MV-4-11 (cell line): ENCODE data around the gene GRK4.
"Not testable (repeated sequence)": the region's sequence is repeated elsewhere in the genome, so short reads cannot be mapped to it uniquely, and the experiment has no call there.

Source experiments
- DNase-seq: peaks from one replicate; lab custom pipeline; 2025; lab: John Stamatoyannopoulos, UW

The GRK4 gene

GRCh38 chr4:2963175-2963965, at the start of gene GRK4, which contains the start of gene NOP14:
Gene GRK4 (plus strand): TSS chr4:2963571. CDS start chr4:2964071, 500 bp downstream.
Gene NOP14 (minus strand): TSS chr4:2963406. CDS start chr4:2963319, 87 bp downstream.
- DNase-seq = peak; percentile 98

DNA sequence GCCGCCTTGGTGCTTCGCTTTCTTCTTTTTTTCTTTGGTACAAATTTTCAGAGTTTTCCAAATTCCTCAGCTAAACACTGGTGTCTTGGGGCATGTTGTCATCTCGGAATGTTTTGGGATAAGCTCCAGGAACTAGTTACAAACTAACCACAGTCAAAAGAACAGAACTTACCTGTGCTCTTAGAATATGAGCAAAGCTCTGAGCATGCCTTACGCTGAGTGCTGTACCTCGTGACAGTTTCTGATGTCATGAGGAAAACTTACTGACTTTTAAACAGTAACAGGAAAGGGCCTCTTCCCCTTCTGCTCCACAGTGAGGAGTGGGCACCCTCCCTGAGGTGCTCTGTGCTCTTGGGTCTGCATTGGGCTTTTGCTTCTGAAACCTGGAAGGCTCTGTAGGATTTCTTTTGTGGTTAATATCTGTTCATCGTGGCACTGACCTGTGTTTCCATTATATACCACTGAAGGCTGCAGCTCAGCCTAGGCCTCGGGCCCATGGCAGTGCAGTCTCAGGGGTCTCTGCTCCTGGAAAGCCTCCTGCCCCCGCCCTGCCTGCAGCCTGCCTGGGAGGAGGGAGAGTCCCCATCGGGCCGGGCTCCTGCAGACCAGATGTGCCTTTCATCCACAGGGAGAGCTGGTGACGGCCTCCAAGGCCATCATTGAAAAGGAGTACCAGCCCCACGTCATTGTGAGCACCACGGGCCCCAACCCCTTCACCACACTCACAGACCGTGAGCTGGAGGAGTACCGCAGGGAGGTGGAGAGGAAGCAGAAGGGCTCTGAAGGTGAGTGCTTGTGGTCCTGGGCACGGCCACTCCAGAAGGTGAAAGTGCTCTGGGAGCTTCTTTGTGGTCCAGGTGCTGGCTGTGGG, 48.9 kb upstream of the GRK4 start:
- no peak for DNase-seq

- DNase-seq = no peak
Measured at GRCh38 chr4:2915789-2916188, 47.6 kb upstream of the GRK4 start.

DNA sequence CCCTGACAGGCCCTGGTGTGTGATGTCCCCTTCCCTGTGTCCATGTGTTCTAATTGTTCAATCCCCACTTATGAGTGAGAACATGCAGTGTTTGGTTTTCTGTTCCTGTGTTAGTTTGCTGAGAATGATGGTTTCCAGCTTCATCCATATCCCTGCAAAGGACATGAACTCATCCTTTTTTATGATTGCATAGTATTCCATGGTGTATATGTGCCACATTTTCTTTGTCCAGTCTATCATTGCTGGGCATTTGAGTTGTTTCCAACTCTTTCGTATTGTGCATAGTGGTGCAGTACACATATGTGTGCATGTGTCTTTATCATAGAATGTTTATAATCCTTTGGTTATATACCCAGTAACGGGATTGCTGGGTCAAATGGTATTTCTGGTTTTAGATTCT, 46.7 kb upstream of the GRK4 start:
- DNase-seq = not testable (repeated sequence)

GRCh38 chr4:2918300-2918699, 45.1 kb upstream of the GRK4 start:
- not testable (repeated sequence) for DNase-seq

DNA sequence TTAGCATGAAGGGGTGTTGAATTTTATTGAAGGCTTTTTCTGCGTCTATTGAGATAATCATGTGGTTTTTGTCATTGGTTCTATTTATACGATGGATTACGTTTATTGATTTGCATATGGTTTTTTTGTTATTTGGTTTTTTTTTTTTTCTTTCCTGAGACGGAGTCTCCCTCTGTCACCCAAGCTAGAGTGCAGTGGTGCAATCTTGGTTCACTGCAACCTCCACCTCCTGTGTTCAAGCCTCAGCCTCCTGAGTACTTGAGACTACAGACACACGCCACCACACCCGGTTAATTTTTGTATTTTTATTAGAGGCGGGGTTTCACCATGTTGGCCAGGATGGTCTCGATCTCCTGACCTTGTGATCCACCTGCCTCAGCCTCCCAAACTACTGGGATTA, 44.7 kb upstream of the GRK4 start:
- not testable (repeated sequence) for DNase-seq

DNA sequence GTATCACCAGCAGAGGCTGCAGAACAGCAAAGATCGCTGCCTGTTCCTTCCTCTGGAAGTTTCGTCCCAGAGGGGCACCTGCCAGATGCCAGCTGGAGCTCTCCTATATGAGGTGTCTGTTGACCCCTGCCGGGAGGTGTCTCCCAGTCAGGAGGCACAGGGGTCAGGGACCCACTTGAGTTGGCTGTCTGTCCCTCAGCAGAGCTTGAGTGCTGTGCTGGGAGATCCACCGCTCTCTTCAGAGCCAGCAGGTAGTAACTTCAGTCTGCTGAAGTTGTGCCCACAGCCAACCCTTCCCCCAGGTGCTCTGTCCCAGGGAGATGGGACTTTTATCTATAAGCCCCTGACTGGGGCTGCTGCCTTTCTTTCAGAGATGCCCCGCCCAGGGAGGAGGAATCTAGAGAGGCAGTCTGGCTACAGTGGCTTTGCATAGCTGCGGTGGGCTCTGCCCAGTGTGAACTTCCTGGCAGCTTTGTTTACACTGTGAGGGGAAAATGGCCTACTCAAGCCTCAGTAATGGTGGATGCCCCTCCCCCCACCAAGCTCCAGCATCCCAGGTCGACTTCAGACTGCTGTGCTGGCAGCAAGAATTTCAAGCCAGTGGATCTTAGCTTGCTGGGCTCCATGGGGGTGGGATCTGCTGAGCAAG, 40.8 kb upstream of the GRK4 start:
- DNase-seq = not testable (repeated sequence)

DNA sequence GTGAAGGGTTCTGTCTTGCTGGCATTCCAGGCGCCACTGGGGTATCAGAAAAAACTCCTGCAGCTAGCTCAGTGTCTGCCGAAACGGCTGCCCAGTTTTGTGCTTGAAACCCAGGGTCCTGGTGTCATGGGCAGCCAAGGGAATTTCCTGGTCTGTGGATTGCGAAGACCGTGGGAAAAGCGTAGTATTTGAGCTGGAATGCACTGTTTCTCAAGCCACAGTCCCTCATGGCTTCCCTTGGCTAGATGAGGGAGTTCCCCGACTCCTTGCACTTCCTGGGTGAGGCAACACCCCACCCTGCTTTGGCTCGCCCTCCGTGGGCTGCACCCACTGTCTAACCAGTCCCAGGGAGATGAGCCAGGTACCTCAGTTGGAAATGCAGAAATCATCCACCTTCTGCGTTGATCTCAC, 40.2 kb upstream of the GRK4 start:
- no peak for DNase-seq

DNA sequence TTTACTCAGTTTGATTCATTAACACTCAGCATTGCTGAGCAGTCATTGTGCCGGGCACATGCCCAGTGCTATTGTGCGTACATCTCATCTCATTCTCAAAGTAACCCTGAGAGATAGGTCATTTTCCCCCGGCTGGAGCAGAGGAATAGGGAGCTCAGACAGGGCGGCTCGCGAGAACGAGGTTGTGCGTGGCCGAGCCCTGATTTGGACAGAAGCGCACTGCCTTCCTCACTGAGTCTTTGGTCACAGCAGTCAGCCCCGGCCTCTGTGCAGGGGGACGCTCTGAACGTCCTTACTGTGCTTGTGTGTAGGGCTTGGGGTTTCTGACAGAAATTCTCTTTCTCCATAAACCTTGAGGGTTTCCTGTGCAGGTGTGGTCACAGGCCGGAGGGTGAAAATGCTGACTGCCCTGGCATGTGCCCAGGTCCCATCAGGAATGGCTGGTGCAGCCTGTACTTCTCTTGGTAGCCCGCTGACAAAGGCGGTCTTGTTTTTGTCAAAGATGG, 39.6 kb upstream of the GRK4 start:
- DNase-seq = no peak

- DNase-seq = no peak
Measured at GRCh38 chr4:2924286-2924685, 39.1 kb upstream of the GRK4 start.

- no peak for DNase-seq
Measured at GRCh38 chr4:2924765-2925301, 38.5 kb upstream of the GRK4 start.

DNA sequence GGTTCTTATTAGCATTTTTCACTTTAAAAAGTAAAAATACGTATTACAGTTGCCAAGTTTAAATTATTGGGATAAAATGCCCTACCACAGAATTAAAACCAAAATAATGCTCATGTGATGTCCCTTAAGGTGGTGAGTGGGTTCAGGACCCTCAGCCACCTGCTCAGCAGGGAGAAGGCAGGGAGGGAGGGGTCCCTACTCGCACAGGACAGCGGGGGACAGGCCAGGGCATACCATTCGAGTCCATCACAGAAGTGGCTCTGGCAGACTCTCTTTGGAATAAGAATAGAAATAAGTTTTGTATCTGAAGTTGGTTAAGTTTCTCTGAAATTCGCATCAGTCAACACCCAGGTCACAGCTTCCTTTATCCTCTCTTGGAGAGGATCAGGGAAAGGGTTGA, 37.9 kb upstream of the GRK4 start:
- no peak for DNase-seq

DNA sequence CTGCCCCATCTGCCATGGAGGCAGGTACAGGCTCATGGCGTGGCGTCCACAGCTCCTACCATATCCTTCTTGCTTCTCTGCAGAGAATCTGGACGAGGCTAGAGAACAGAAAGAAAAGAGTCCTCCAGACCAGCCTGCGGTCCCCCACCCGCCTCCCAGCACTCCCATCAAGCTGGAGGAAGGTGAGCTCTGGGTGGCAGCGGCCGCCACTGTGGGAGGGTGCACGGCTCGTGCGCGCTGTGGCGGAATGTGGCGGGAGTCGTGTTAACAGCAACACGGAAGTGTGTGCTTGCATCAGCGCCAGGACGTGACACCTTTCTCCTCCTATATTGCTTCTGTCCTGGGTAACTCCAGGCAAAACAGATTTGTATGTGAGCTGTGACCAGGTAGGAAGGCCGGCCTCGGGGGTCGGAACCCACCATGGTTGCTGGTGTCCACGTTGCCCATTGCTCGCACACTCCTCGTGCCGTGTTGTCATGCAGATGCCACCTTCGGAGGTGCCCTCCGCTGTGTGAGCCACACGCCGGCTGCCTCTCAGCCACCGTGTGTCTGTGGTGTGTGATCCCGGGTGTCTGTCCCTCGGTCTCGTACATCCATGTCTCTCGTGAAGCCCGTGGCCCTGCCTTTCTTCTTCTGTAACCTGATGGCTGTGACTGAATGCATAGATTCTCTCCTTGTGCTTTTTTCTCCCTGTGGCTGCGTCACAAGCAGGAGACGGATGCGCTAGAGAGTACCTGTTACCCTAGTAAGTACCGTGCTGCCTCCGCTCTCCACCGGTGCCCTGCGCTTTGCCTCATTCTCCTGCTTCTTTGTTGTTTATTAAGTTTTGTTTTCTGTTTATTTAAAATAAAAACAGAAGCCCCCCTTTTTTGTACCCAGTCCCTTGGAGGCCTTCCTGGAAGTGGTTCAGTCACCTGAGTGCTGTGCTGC, 37.2 kb upstream of the GRK4 start:
- no peak for DNase-seq

GRCh38 chr4:2927016-2927695, 36.2 kb upstream of the GRK4 start:
- DNase-seq = no peak

DNA sequence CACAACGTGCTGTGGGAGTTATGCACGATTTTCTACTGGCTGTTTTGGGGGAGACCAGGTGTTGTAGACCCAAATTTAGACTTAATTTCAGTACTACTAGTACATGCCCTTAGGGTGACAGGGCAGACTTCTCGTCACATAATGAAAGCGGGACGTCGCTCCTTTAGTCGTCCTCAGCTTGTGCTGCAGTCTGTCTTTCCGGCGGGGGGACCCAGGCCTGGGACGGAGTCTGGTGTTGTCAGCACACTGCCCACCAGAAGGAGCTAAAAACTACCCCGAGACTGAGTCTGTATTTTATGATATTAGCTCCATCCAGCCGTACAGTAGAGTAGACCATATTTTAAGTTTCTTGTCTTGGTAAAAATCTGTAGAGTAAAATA, 35.7 kb upstream of the GRK4 start:
- DNase-seq = no peak

DNA sequence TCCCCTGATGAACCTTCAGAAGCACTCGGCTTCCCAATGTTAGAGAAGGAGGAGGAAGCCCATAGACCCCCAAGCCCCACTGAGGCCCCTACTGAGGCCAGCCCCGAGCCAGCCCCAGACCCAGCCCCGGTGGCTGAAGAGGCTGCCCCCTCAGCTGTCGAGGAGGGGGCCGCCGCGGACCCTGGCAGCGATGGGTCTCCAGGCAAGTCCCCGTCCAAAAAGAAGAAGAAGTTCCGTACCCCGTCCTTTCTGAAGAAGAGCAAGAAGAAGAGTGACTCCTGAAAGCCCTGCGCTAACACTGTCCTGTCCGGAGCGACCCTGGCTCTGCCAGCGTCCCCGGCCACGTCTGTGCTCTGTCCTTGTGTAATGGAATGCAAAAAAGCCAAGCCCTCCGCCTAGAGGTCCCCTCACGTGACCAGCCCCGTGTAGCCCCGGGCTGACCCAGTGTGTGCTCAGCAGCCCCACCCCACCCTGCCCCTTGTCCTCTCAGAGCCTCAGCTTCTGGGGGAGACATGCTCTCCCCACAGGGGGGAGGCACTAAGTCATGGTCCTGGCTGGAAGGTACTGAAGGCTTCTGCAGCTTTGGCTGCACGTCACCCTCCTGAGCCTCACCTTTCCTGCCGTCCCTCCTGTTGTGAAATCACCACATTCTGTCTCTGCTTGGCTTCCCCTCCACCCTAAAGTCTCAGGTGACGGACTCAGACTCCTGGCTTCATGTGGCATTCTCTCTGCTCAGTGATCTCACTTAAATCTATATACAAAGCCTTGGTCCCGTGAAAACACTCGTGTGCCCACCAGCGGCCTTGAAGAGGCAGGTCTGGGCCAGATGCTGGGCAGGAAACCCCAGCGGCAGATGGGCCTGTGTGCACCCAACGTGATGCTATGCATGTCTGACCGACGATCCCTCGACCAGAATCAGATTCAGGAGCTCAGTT, 34.9 kb upstream of the GRK4 start:
- DNase-seq = no peak

- DNase-seq = no peak
Measured at GRCh38 chr4:2929469-2929868, 33.9 kb upstream of the GRK4 start.

DNA sequence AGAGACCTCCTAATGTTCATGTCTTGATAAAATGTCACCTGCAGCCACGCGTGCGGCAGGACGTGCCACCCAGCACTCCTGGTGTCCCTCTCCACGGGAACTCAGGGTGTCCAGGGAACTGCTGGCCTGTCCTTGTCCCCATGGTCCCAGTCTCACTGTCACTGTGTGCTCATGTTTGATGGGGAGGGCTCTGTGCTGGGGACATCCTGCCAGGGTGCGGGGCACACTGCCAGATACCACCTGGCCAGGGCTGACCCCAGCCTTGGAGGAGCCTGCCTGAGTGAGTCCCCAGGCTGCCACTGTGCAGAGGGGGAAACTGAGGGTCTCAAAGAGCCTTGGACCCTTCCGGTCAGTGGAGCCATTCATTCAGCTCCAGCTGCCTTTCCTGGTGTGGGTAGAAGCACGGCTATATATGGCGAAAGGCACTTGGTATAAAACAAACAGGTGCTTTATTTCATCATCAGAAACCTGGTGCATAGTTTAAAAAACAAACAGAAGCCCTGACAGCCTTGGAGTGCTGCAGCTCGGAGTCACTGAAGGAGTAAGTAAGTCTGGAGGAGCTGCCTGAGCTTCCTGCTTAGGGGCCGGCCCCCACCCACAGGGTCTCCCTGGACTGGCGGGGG, 33.1 kb upstream of the GRK4 start:
- no peak for DNase-seq
